Fibroblast of pulmonary artery (primary cell): Measurements from ENCODE around the gene PRRG2.

Source experiments
- DNase-seq: peaks from one replicate; pipeline ENCODE4 v3.0.0-alpha.2; 2010; ENCODE audit warnings: low read depth
- H3K4me3 ChIP-seq: replicated peaks from 2 replicates; pipeline ENCODE4 v1.5.1; 2011; ENCODE audit warnings: low read depth, mild to moderate bottlenecking, control low read depth, low read length, moderate library complexity
- CTCF ChIP-seq: IDR thresholded peaks from 2 replicates; pipeline ENCODE4 v1.5.1; 2011; ENCODE audit warnings: mild to moderate bottlenecking, control low read depth, low read length, inconsistent platforms; ENCODE audit errors: missing control alignments

PRRG2 gene

GRCh38 chr19:49596954-49597702, 16.0 kb downstream of the PRRG2 start:
- no peak for TF ChIP-seq CTCF
- DNase-seq: no peak

GRCh38 chr19:49597703-49597974, 16.5 kb downstream of the PRRG2 start:
- no peak for DNase-seq
- TF ChIP-seq CTCF: no peak
- no peak overlapping the region for H3K4me3 ChIP-seq

More at GRCh38 chr19:49596954-49597702, 16.0 kb downstream of the PRRG2 start:
- H3K4me3 ChIP-seq: no peak overlapping the region

- no peak for TF ChIP-seq CTCF
- no peak for DNase-seq
- H3K4me3 ChIP-seq: no peak overlapping the region
Observed at GRCh38 chr19:49599378-49600295, 18.5 kb downstream of the PRRG2 start.

GRCh38 chr19:49601482-49602038, 20.4 kb downstream of the PRRG2 start:
- no peak overlapping the region for H3K4me3 ChIP-seq
- TF ChIP-seq CTCF: no peak

GRCh38 chr19:49602806-49603205, 21.7 kb downstream of the PRRG2 start:
- no peak for TF ChIP-seq CTCF

More at GRCh38 chr19:49601482-49602038, 20.4 kb downstream of the PRRG2 start:
- DNase-seq: no peak

GRCh38 chr19:49605605-49606004, 24.5 kb downstream of the PRRG2 start:
- no peak for DNase-seq
- no peak overlapping the region for H3K4me3 ChIP-seq
- TF ChIP-seq CTCF: no peak

More at GRCh38 chr19:49602806-49603205, 21.7 kb downstream of the PRRG2 start:
- DNase-seq: no peak
- H3K4me3 ChIP-seq: no peak overlapping the region
